CD4-positive, alpha-beta T cell treated with Interleukin-15 for 4 hours (primary cell): ENCODE data around the gene BNC2.

Experiments
- DNase-seq: peaks from one replicate; pipeline ENCODE4 v3.0.0-alpha.2; 2020; ENCODE audit warnings: low spot score

BNC2 gene

GRCh38 chr9:16535555-16535954 lies 334.9 kb downstream of the BNC2 start:
- no peak for DNase-seq

GRCh38 chr9:16532681-16533450 lies 337.6 kb downstream of the BNC2 start:
- DNase-seq, result no peak

GRCh38 chr9:16532272-16532671 lies 338.2 kb downstream of the BNC2 start:
- DNase-seq, result no peak

GRCh38 chr9:16530669-16531642 lies 339.5 kb downstream of the BNC2 start:
- DNase-seq, result no peak

DNA sequence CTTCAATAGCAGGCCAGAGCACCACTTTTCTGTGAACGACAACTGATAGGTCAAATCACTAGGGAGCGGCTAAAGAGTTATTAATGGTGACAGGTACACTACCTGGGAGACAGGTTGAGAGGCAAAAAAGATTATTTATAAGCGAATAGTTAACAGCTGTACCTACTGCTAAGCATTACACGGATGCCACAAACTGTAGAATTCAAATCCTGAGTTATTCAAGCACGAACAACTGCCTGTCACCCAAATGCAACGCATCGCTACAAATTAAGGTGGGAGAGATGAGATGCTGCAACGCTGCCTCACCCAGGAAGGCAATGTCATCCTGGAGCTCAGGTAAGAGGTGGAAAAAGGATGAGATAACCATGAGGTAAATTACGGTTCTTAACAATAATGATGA lies 342.9 kb downstream of the BNC2 start:
- DNase-seq, result no peak

GRCh38 chr9:16526380-16526779 lies 344.1 kb downstream of the BNC2 start:
- DNase-seq, result no peak

- no peak for DNase-seq
These were observed 345.6 kb downstream of the BNC2 start for GRCh38 chr9:16524823-16525222.

DNA sequence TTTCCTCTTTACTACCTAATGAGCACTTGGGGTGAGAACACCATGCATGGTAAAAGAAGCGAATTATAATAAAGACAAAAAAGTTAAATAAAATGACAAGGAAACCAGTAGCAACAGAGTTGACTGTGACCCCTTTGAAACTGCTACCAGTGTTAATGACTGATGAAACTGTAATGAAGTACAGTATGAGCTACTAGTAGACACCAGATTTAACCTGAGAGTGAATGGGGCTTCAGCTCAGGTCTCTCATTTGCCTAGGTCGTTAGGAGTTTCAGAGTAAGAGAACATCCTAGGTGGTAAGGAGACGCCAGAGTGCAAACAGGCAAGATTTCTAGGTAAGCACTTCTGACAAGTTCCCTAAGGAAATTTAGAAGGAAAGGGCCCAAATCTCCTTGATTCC lies 346.4 kb downstream of the BNC2 start:
- no peak for DNase-seq

DNA sequence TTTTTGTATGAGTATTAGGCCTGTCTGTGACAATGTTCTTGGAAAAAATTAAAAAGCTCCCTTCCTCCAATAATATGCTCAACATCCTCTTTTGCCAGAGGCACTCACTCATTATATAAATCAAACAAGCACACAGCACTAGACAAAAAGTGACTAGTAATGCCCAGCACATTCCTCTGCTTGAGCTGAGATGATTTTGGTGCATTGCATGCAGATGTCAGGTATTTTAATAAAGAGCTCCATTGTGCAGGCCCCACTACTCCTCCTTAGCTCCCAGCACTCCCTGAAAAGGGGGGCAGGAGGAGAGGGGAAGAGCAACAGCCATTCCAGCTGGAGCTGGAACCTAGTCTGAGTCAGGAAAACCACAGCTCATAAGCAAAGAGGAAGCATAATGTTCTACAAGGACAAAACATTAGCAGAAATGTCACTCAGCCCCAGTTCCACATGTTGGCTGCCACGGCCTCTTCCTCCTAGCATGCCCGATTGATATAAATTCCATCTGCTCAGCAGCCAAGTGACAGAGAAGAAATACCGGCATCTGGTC lies 348.5 kb downstream of the BNC2 start:
- DNase-seq, result no peak

- no peak for DNase-seq
These were observed 351.5 kb downstream of the BNC2 start for GRCh38 chr9:16519001-16519400.

DNA sequence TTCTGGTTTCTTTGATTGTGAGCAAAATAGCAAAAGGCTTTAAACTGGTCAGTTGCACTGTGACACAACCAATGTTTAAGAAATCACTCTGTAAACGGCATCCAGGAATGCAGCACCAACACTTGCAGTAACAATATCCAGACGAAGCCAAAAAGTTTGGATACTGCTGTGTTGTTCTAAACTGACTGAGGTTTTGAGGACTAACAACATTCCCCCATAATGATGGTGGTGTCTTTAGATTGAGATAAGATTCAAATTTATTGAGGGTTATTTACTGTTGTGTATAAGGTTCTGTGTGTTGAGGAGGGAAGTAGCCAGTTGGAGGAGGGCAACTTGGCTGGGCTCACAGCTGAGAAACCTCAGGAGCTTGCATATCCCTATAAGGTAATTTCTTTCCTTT lies 353.6 kb downstream of the BNC2 start:
- no peak for DNase-seq

GRCh38 chr9:16515879-16516301 lies 354.6 kb downstream of the BNC2 start:
- DNase-seq, result no peak

GRCh38 chr9:16515207-16515606 lies 355.3 kb downstream of the BNC2 start:
- no peak for DNase-seq

DNA sequence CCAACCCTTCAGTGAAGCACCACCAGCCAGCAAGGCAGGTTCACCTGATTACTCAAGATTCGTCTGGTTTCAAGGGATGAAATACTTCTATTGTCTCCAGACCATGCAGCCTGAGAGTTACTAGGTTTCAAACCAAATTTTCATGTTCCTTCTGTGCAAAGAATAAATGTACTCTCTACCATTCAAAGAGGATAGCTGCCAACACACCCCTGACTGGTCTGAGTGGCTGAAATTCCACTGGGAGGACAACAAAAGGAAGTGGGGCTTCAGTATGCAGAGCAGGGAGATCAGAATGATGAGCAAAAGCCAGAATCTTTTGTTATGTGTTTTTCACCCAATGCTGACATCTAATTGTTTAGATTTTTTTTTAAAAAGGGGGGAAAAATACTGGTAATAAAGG lies 356.3 kb downstream of the BNC2 start:
- no peak for DNase-seq

DNA sequence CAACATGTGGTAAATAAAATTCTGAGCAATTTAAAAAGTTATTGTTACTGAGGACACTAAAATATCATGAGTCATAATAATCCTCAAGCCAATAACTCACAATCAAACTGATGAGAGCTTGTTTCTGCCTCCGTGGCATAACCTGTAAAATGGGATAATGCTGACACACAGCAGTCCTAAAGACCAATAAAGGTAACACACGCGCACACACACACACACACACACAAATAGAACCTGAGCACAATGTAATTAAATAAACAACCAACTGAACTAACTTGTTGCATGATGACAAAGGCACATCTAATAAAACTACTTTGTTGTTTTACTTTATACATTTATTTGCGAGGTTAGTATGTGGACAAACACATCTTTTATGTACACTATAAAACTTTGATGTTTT lies 358.2 kb downstream of the BNC2 start:
- no peak for DNase-seq

DNA sequence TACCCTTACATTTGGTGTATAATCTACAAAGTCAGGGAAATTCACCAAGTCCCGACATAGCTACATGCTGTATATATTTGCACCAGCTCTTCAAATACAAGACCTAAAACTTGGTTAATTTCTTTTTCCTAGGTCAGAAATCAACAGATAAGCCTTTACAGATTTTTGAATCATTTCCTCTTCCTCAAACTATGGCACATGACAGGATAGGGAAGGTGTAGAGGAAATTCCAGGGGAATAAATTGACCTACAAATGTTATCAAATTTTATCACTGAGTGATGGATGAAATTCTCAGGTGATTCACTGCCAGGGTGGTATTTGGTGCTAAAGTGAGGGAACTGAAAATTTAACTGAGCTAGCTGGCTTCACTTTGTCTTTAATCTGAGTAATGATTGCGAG lies 360.0 kb downstream of the BNC2 start:
- DNase-seq, result no peak

- DNase-seq, result no peak
These were observed 360.5 kb downstream of the BNC2 start for GRCh38 chr9:16509997-16510396.

- no peak for DNase-seq
These were observed 365.3 kb downstream of the BNC2 start for GRCh38 chr9:16505199-16505598.

DNA sequence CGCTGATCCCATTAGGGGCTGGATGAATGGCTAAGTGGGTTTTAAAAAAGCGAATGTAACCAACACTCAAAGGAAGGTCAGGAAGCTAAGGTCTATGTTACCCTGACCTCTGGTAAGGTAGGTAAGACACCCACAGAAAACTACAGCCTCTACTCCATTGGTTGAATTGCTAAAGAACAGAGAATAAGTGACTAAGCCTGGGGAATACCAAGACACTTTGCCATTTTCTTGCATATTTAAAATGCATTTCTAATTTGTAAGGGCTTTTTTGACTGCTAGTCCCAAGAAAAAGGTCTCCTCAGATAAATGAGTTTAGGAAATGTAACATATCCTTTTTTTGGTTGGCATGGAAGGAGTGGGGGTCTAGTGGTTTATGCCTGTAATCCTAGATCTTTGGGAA lies 368.7 kb downstream of the BNC2 start:
- no peak for DNase-seq

DNA sequence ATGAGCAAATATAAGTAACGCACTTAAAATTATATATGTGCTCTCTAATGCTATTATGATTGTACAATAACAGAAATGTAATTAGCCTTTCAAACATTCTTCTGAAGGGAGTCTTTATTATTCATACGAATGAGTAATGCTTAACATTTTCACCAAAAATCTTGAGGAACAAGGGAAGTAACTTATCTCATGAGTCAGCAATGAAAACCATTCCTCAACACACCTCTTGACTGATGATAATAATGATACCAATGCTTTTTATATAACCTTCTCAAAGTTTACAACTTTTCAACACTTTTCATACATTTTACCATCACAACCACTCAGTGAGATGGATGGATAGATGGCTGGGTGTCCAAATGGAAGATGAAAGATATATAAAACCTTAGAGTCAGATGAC lies 369.3 kb downstream of the BNC2 start:
- DNase-seq, result no peak

- no peak for DNase-seq
These were observed 370.1 kb downstream of the BNC2 start for GRCh38 chr9:16500386-16500785.

DNA sequence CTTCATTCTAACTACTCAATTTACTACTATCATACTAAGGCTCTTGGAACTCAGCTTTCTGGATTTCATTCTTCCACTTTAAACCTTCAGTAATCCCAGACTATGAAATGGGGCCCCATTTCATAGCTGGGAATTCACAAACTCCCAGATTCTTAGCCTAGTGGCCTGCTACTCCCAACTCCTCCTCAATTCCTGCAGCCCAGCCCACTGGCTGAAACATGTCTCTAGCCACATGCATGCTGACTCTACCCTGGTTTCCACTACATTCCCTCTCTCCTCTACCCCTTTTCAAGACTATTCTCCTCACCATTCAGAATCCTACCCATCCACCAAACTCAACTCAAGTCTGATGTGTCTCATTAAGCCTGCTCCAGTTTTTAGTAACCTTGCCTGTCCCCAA lies 370.6 kb downstream of the BNC2 start:
- no peak for DNase-seq

GRCh38 chr9:16496908-16497307 lies 373.6 kb downstream of the BNC2 start:
- no peak for DNase-seq
